ENCODE results near the gene ZNF367.

ZNF367 gene

GRCh38 chr9:96413302-96414221 lies 4.6 kb downstream of the ZNF367 start:
- peaks cover 25% of the 10 kb centered on the region for H3K36me3 ChIP-seq
- TF ChIP-seq CTCF (IDR thresholded peaks at IDR 0.05; ENCODE audit: low read depth, low read length): no peak
- no peaks in the 10 kb centered on the region for H3K9me3 ChIP-seq
- H3K27me3 ChIP-seq: no peaks in the 10 kb centered on the region
- H3K4me1 ChIP-seq: no peaks in the 10 kb centered on the region
- H3K4me3 ChIP-seq (ENCODE audit: low read depth, low read length): no peak overlapping the region
- no peak for DNase-seq

GRCh38 chr9:96412174-96412913 lies 5.8 kb downstream of the ZNF367 start:
- Histone ChIP-seq H3K4me3 (ENCODE audit: low read depth, low read length) (no peak overlapping the region), H3K36me3 (peaks cover 25% of the 10 kb centered on the region), H3K9me3 (no peaks in the 10 kb centered on the region), H3K27me3 (no peaks in the 10 kb centered on the region), H3K4me1 (no peaks in the 10 kb centered on the region)
- no peak for TF ChIP-seq CTCF (IDR thresholded peaks at IDR 0.05; ENCODE audit: low read depth, low read length)
- no peak for DNase-seq

GRCh38 chr9:96411129-96411838 lies 6.9 kb downstream of the ZNF367 start:
- Histone ChIP-seq H3K4me1 (no peaks in the 10 kb centered on the region), H3K27me3 (no peaks in the 10 kb centered on the region), H3K36me3 (peaks cover 25% of the 10 kb centered on the region), H3K4me3 (ENCODE audit: low read depth, low read length) (no peak overlapping the region), H3K9me3 (no peaks in the 10 kb centered on the region)
- DNase-seq: no peak
- TF ChIP-seq CTCF (IDR thresholded peaks at IDR 0.05; ENCODE audit: low read depth, low read length): no peak

GRCh38 chr9:96408409-96409280 lies 9.5 kb downstream of the ZNF367 start:
- H3K36me3 ChIP-seq: peaks cover 33% of the 10 kb centered on the region
- no peaks in the 10 kb centered on the region for H3K4me1 ChIP-seq
- no peak for TF ChIP-seq CTCF (IDR thresholded peaks at IDR 0.05; ENCODE audit: low read depth, low read length)
- H3K27me3 ChIP-seq: no peaks in the 10 kb centered on the region
- H3K4me3 ChIP-seq (ENCODE audit: low read depth, low read length): no peak overlapping the region
- H3K9me3 ChIP-seq: no peaks in the 10 kb centered on the region
- DNase-seq: no peak

- Histone ChIP-seq H3K9me3 (no peaks in the 10 kb centered on the region), H3K4me1 (no peaks in the 10 kb centered on the region), H3K36me3 (peaks cover 15% of the 10 kb centered on the region), H3K27me3 (no peaks in the 10 kb centered on the region), H3K4me3 (ENCODE audit: low read depth, low read length) (no peak overlapping the region)
- no peak for DNase-seq
- no peak for TF ChIP-seq CTCF (IDR thresholded peaks at IDR 0.05; ENCODE audit: low read depth, low read length)
Measured at GRCh38 chr9:96400132-96400910, 17.8 kb downstream of the ZNF367 start.

All from BE2C (cell line).